HEK293 (cell line): ENCODE data around the gene AFF3.

Source experiments
- CTCF ChIA-PET: fragments of 350-600 bp; formaldehyde crosslinking; extraction: SDS; loops from one replicate; lab custom pipeline; 2021; ENCODE audit warnings: antibody characterized with exemption; lab: Yijun Ruan, JAX
- POLR2A ChIA-PET: fragments of 300-600 bp; formaldehyde crosslinking; extraction: SDS; loops from one replicate; lab custom pipeline; 2020; ENCODE audit warnings: antibody characterized with exemption, inconsistent platforms; lab: Yijun Ruan, JAX
- H3K27ac ChIP-seq: fragments of 200-500 bp; sonication (Bioruptor generic); 2 replicates; pipeline ENCODE4 v1.5.1; 2014; ENCODE audit warnings: low read depth, low read length, control low read depth, inconsistent platforms; ENCODE audit errors: extremely low read depth
- H3K36me3 ChIP-seq, 2 experiments: fragments of 200-500 bp in 1 of 2; sonication (Bioruptor generic) in 1 of 2; 1 replicate in 1 of 2; 2 replicates in 1 of 2; pipeline ENCODE4 v1.5.1; 2014 to 2017; ENCODE audit warnings: inconsistent platforms in 2 of 2, low read length in 2 of 2; ENCODE audit not compliant: control insufficient read depth in 2 of 2, insufficient read depth in 1 of 2
- H3K4me1 ChIP-seq: fragments of 200-500 bp; sonication (Bioruptor generic); 2 replicates; pipeline ENCODE4 v1.5.1; 2014; ENCODE audit warnings: mild to moderate bottlenecking, low read length, inconsistent platforms; ENCODE audit not compliant: control insufficient read depth, insufficient read depth
- H3K4me3 ChIP-seq: 2 replicates; pipeline ENCODE4 v1.5.1; 2011; ENCODE audit warnings: low read depth, mild to moderate bottlenecking, control low read depth, low read length, moderate library complexity
- H3K9me3 ChIP-seq: fragments of 200-500 bp; sonication (Bioruptor generic); 2 replicates; pipeline ENCODE4 v1.5.1; 2014; ENCODE audit warnings: low read depth, low read length, inconsistent platforms; ENCODE audit not compliant: control insufficient read depth, insufficient read depth
- GLI2 ChIP-seq: fragments of 450-650 bp; formaldehyde crosslinking; IDR thresholded peaks from 2 replicates; pipeline ENCODE4; 2017; ENCODE audit warnings: missing biosample characterization, missing genetic modification characterization, low read depth, borderline replicate concordance
- GLIS1 ChIP-seq: fragments of 450-650 bp; formaldehyde crosslinking; IDR thresholded peaks from 2 replicates; pipeline ENCODE4 v1.5.1; 2016; ENCODE audit warnings: missing biosample characterization, missing genetic modification characterization
- IKZF3 ChIP-seq: fragments of 450-650 bp; IDR thresholded peaks from 2 replicates; pipeline ENCODE4 v1.5.0; 2018; ENCODE audit warnings: missing biosample characterization, mild to moderate bottlenecking, missing genetic modification characterization, moderate library complexity
- KLF17 ChIP-seq: fragments of 450-650 bp; formaldehyde crosslinking; IDR thresholded peaks from 2 replicates; pipeline ENCODE4 v1.5.1; 2016; ENCODE audit warnings: missing biosample characterization, missing genetic modification characterization
- PATZ1 ChIP-seq: fragments of 450-650 bp; formaldehyde crosslinking; IDR thresholded peaks from 2 replicates; pipeline ENCODE4 v1.5.1; 2016; ENCODE audit warnings: missing biosample characterization, missing genetic modification characterization
- PRDM6 ChIP-seq: fragments of 450-650 bp; formaldehyde crosslinking; IDR thresholded peaks from 2 replicates; pipeline ENCODE4 v1.5.1; 2017; ENCODE audit warnings: missing biosample characterization, missing genetic modification characterization
- TRIM28 ChIP-seq: IDR thresholded peaks from 2 replicates; pipeline ENCODE4 v1.6.1; 2011; ENCODE audit warnings: low read length, control low read depth, borderline replicate concordance
- ZBTB20 ChIP-seq: fragments of 450-650 bp; formaldehyde crosslinking; IDR thresholded peaks from 2 replicates; pipeline ENCODE4 v1.5.1; 2016; ENCODE audit warnings: missing biosample characterization, missing genetic modification characterization
- ZEB2 ChIP-seq: fragments of 450-650 bp; formaldehyde crosslinking; IDR thresholded peaks from 2 replicates; pipeline ENCODE4 v1.5.1; 2016; ENCODE audit warnings: missing biosample characterization, missing genetic modification characterization
- ZFP37 ChIP-seq: fragments of 450-650 bp; formaldehyde crosslinking; IDR thresholded peaks from 2 replicates; pipeline ENCODE4 v1.5.1; 2016; ENCODE audit warnings: missing biosample characterization, missing genetic modification characterization
- ZNF112 ChIP-seq: fragments of 450-650 bp; formaldehyde crosslinking; IDR thresholded peaks from 2 replicates; pipeline ENCODE4 v1.5.0; 2017; ENCODE audit warnings: missing biosample characterization, missing genetic modification characterization
- ZNF138 ChIP-seq: fragments of 450-650 bp; formaldehyde crosslinking; IDR thresholded peaks from 2 replicates; pipeline ENCODE4 v1.5.1; 2016; ENCODE audit warnings: missing biosample characterization, missing genetic modification characterization, borderline replicate concordance
- ZNF23 ChIP-seq: fragments of 450-650 bp; formaldehyde crosslinking; IDR thresholded peaks from 2 replicates; pipeline ENCODE4 v1.5.1; 2016; ENCODE audit warnings: missing biosample characterization, missing genetic modification characterization, borderline replicate concordance
- ZNF26 ChIP-seq: fragments of 450-650 bp; formaldehyde crosslinking; IDR thresholded peaks from 2 replicates; pipeline ENCODE4 v1.5.1; 2016; ENCODE audit warnings: missing biosample characterization, missing genetic modification characterization
- ZNF274 ChIP-seq, 2 experiments: fragments of 200-500 bp in 1 of 2; fragments of 450-650 bp in 1 of 2; sonication (Bioruptor generic) in 1 of 2; formaldehyde crosslinking in 1 of 2; IDR thresholded peaks; 2 replicates each; pipeline versions ENCODE4 v1.5.1 to v1.6.1; 2014 to 2016; ENCODE audit warnings: borderline replicate concordance in 1 of 2, inconsistent platforms in 1 of 2, low read length in 1 of 2, missing biosample characterization in 1 of 2, missing genetic modification characterization in 1 of 2
- ZNF473 ChIP-seq: fragments of 450-650 bp; formaldehyde crosslinking; IDR thresholded peaks from 2 replicates; pipeline ENCODE4 v1.5.1; 2017; ENCODE audit warnings: missing biosample characterization, missing genetic modification characterization
- ZNF596 ChIP-seq: fragments of 450-650 bp; IDR thresholded peaks from 2 replicates; pipeline ENCODE4 v1.5.0; 2018; ENCODE audit warnings: missing biosample characterization, mild to moderate bottlenecking, missing genetic modification characterization, moderate library complexity
- ZNF610 ChIP-seq: fragments of 450-650 bp; formaldehyde crosslinking; IDR thresholded peaks from 2 replicates; pipeline ENCODE4 v1.5.1; 2016; ENCODE audit warnings: missing biosample characterization, missing genetic modification characterization, borderline replicate concordance
- ZNF624 ChIP-seq: fragments of 450-650 bp; formaldehyde crosslinking; IDR thresholded peaks from 2 replicates; pipeline ENCODE4 v1.5.1; 2017; ENCODE audit warnings: missing biosample characterization, missing genetic modification characterization
- ZNF626 ChIP-seq: fragments of 450-650 bp; sonication (Bioruptor Pico); formaldehyde crosslinking; IDR thresholded peaks from 2 replicates; pipeline ENCODE4 v1.5.1; 2018; ENCODE audit warnings: missing biosample characterization, missing genetic modification characterization, inconsistent platforms

Gene AFF3

GRCh38 chr2:100070078-100070477, 72.3 kb downstream of the AFF3 start:
- POLR2A ChIA-PET = no interaction called here
- no peak overlapping the region for H3K4me3 ChIP-seq
- CTCF ChIA-PET = no interaction called here
- no peak for TF ChIP-seq TRIM28
- peak; percentile 49; the same call in 1 of the 2 replicates for TF ChIP-seq PRDM6
- H3K4me1 ChIP-seq = peaks cover 25% of the 10 kb centered on the region
- no peaks in the 10 kb centered on the region for H3K36me3 ChIP-seq
- H3K27ac ChIP-seq = no peak overlapping the region
- no peaks in the 10 kb centered on the region for H3K9me3 ChIP-seq

- Histone ChIP-seq H3K4me1 (peaks cover 32% of the 10 kb centered on the region), H3K27ac (no peak overlapping the region), H3K4me3 (no peak overlapping the region), H3K36me3 (no peaks in the 10 kb centered on the region), H3K9me3 (no peaks in the 10 kb centered on the region)
- TF ChIP-seq KLF17 (tag by site-specific recombination) (no peak), ZNF138 (tag by site-specific recombination) (no peak), TRIM28 (no peak), GLI2 (tag by site-specific recombination) (no peak), PATZ1 (tag by site-specific recombination) (no peak), ZEB2 (tag by site-specific recombination) (no peak), IKZF3 (tag by site-specific recombination) (no peak)
- POLR2A ChIA-PET = no interaction called here
- CTCF ChIA-PET = interaction anchor here (1.2 kb wide), 1 partner anchor 9 kb away, joined by 4 read pairs; no protein-coding TSS in a partner anchor
Observed at GRCh38 chr2:100068395-100068794, 74.0 kb downstream of the AFF3 start.

GRCh38 chr2:100067784-100068183, 74.6 kb downstream of the AFF3 start:
- no peak for TF ChIP-seq ZNF112 (tag by site-specific recombination)
- TF ChIP-seq GLIS1 (tag by site-specific recombination) = no peak
- no peak for TF ChIP-seq ZNF274 (IDR thresholded peaks at IDR 0.05; ENCODE audit: low read length)
- no peak for TF ChIP-seq ZNF274 (tag by site-specific recombination; IDR thresholded peaks at IDR 0.05; ENCODE audit: borderline replicate concordance)
- no peak for TF ChIP-seq ZFP37 (tag by site-specific recombination)
- no peak for TF ChIP-seq ZNF626 (tag by site-specific recombination)
- no peak for TF ChIP-seq ZNF26
- no peak for TF ChIP-seq ZBTB20 (tag by site-specific recombination)
- no peak for TF ChIP-seq ZNF596 (tag by site-specific recombination)
- TF ChIP-seq ZNF23 (tag by site-specific recombination) = no peak
- no peak for TF ChIP-seq ZNF624 (tag by site-specific recombination)
- no peak for TF ChIP-seq ZNF473 (tag by site-specific recombination)
- no peak for TF ChIP-seq ZNF610 (tag by site-specific recombination)
- no peaks in the 10 kb centered on the region for H3K36me3 ChIP-seq
- ChIA-PET POLR2A (interaction anchor here (0.7 kb wide), 1 partner anchor 10 kb away, joined by 3 read pairs; no protein-coding TSS in a partner anchor), CTCF (interaction anchor here (0.6 to 1.2 kb wide), 2 partner anchors 10 to 1494 kb away, joined by 4 read pairs; no protein-coding TSS in a partner anchor)
- no peaks in the 10 kb centered on the region for H3K9me3 ChIP-seq
- H3K27ac ChIP-seq = no peak overlapping the region
- peaks cover 32% of the 10 kb centered on the region for H3K4me1 ChIP-seq
- H3K4me3 ChIP-seq = no peak overlapping the region
